ENCODE measurements around the gene TNFRSF12A.
"Not testable (repeated sequence)": the region's sequence is repeated elsewhere in the genome, so short reads cannot be mapped to it uniquely, and the experiment has no call there.

The TNFRSF12A gene

GRCh38 chr16:3054965-3055733 lies 35.0 kb downstream of the TNFRSF12A start:
- in situ Hi-C loops (cut with HindIII; ENCODE audit: low sequenced_read_pairs) = no loop called here
- no peak for DNase-seq (ENCODE audit: low read depth, low spot score)
- no peak overlapping the region for H3K4me3 ChIP-seq (ENCODE audit: low read depth, low read length)
- TF ChIP-seq, protein P1, sequence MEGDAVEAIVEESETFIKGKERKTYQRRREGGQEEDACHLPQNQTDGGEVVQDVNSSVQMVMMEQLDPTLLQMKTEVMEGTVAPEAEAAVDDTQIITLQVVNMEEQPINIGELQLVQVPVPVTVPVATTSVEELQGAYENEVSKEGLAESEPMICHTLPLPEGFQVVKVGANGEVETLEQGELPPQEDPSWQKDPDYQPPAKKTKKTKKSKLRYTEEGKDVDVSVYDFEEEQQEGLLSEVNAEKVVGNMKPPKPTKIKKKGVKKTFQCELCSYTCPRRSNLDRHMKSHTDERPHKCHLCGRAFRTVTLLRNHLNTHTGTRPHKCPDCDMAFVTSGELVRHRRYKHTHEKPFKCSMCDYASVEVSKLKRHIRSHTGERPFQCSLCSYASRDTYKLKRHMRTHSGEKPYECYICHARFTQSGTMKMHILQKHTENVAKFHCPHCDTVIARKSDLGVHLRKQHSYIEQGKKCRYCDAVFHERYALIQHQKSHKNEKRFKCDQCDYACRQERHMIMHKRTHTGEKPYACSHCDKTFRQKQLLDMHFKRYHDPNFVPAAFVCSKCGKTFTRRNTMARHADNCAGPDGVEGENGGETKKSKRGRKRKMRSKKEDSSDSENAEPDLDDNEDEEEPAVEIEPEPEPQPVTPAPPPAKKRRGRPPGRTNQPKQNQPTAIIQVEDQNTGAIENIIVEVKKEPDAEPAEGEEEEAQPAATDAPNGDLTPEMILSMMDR (IDR thresholded peaks at IDR 0.05; ENCODE audit: low read depth, low read length) = no peak

DNA sequence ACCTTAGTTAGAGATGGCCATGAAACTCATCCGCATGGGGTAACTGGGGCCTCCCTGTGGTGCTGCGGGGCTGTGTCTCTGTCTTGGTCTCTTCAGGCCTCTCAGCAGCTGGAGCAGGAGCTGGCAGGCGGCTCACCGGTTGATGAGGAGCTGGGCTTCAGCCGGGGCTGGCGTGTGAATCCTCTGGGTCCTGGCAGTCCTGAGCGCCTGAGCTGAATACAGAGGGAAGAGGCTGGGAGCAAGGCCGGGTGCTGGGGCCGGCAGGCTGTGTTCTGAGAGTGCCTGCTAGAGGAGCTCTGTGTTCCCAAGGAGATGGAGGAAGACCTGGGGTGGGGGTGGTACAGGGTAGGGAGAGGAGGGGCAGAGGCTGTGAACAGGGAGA lies 35.6 kb downstream of the TNFRSF12A start:
- H3K4me3 ChIP-seq (ENCODE audit: low read depth, low read length); in situ Hi-C loops (cut with HindIII; ENCODE audit: low sequenced_read_pairs); DNase-seq (ENCODE audit: low read depth, low spot score): not testable (repeated sequence)

- no peak overlapping the region for H3K4me3 ChIP-seq (ENCODE audit: low read depth, low read length)
- DNase-seq (ENCODE audit: low read depth, low spot score) = no peak
- TF ChIP-seq, protein P1 (IDR thresholded peaks at IDR 0.05; ENCODE audit: low read depth, low read length) = no peak
- in situ Hi-C loops (cut with HindIII; ENCODE audit: low sequenced_read_pairs) = no loop called here
Measured at GRCh38 chr16:3056336-3057180, 36.4 kb downstream of the TNFRSF12A start.

- TF ChIP-seq, protein P1 (IDR thresholded peaks at IDR 0.05; ENCODE audit: low read depth, low read length) = no peak
- no peak for DNase-seq (ENCODE audit: low read depth, low spot score)
- in situ Hi-C loops (cut with HindIII; ENCODE audit: low sequenced_read_pairs) = no loop called here
- no peak overlapping the region for H3K4me3 ChIP-seq (ENCODE audit: low read depth, low read length)
Measured at GRCh38 chr16:3057181-3058138, 37.3 kb downstream of the TNFRSF12A start.

- DNase-seq (ENCODE audit: low read depth, low spot score) = peak; percentile 24
- in situ Hi-C loops (cut with HindIII; ENCODE audit: low sequenced_read_pairs) = no loop called here
- H3K4me3 ChIP-seq (ENCODE audit: low read depth, low read length) = peak overlapping the region; percentile 76
- TF ChIP-seq, protein P1 (IDR thresholded peaks at IDR 0.05; ENCODE audit: low read depth, low read length) = peak; percentile 6
Measured at GRCh38 chr16:3058139-3059030, 38.2 kb downstream of the TNFRSF12A start.

- TF ChIP-seq, protein P1 (IDR thresholded peaks at IDR 0.05; ENCODE audit: low read depth, low read length) = peak; percentile 70
- peak; percentile 76 for DNase-seq (ENCODE audit: low read depth, low spot score)
- H3K4me3 ChIP-seq (ENCODE audit: low read depth, low read length) = peak overlapping the region; percentile 76
- in situ Hi-C loops (cut with HindIII; ENCODE audit: low sequenced_read_pairs) = no loop called here
Measured at GRCh38 chr16:3059041-3059722, 39.0 kb downstream of the TNFRSF12A start.
